Aorta (tissue), 5 donors: ENCODE results near the gene NADK2. TPM values are rescaled to one million over a fixed set of nuclear protein-coding genes. Genes with fewer than 3 reads are reported as not detected.

Experiments
- ATAC-seq: fragments of 200-7000 bp; cut with Tn5 transposase; one replicate; pipeline ENCODE4 v1.9.1; 2022; ENCODE audit warnings: moderate library complexity; ENCODE audit not compliant: low FRiP score
- DNase-seq, 2 donors: peaks; one replicate each; pipeline ENCODE4 v3.0.0-alpha.2; 2020
- H3K27ac ChIP-seq, 2 donors: one replicate each; pipeline ENCODE4 v1.5.1; 2013; ENCODE audit warnings: low read length in 2 of 2, mild to moderate bottlenecking in 2 of 2, moderate library complexity in 2 of 2, control low read depth in 1 of 2, inconsistent platforms in 1 of 2, low read depth in 1 of 2
- H3K27me3 ChIP-seq, 2 donors: one replicate each; pipeline ENCODE4 v1.6.1; 2013; ENCODE audit warnings: control low read depth in 1 of 2, low read length in 1 of 2, mild to moderate bottlenecking in 1 of 2, moderate library complexity in 1 of 2; ENCODE audit not compliant: insufficient read depth in 2 of 2, control insufficient read depth in 1 of 2
- H3K36me3 ChIP-seq, 2 donors: one replicate each; pipeline ENCODE4 v1.6.1; 2013; ENCODE audit warnings: control low read depth in 1 of 2, low read length in 1 of 2, mild to moderate bottlenecking in 1 of 2; ENCODE audit not compliant: insufficient read depth in 2 of 2, control insufficient read depth in 1 of 2
- H3K4me1 ChIP-seq, 2 donors: one replicate each; pipeline ENCODE4 v1.6.1; 2013; ENCODE audit warnings: low read length in 2 of 2, control low read depth in 1 of 2, mild to moderate bottlenecking in 1 of 2, moderate library complexity in 1 of 2; ENCODE audit not compliant: insufficient read depth in 2 of 2, control insufficient read depth in 1 of 2
- H3K4me3 ChIP-seq, 2 donors: one replicate each; pipeline ENCODE4 v1.5.1; 2013; ENCODE audit warnings: low read length in 2 of 2, control low read depth in 1 of 2, mild to moderate bottlenecking in 1 of 2
- H3K9me3 ChIP-seq: one replicate; pipeline ENCODE4 v1.6.1; 2013; ENCODE audit warnings: mild to moderate bottlenecking, low read length; ENCODE audit not compliant: control insufficient read depth
- WGBS, 2 donors: extraction: QIAGEN DNeasy Blood & Tissue Kit; methylation state at CpG; one replicate each; pipeline ENCODE4 v1.1.7; 2013; 5-methylcytosine and 5-hydroxymethylcytosine counted together
- intact Hi-C, 2 donors: fragments of 100-400 bp; cut with DNase I; formaldehyde crosslinking; loops; one replicate each; pipeline versions ENCODE4 v1.14.2 to v1.15.0; 2022
- polyA plus RNA-seq, 2 donors: library from polyadenylated mRNA; stranded (reverse); fragments of 200-250 nt; gene quantifications; one replicate each; pipeline ENCODE4 v1.2.3, GENCODE V29; 2013
- total RNA-seq, 2 donors: library from RNA; stranded (reverse); fragmentation: NEBNext Ultra II Directional; extraction: Animal tissue kit (Norgen Biotek cat#: 25700); gene quantifications; one replicate each; pipeline ENCODE4 v1.2.1, GENCODE V29; 2021
- donor health status: healthy with polysubstance abuse.
- donor health status: Bipolar disorder and iron deficiency.
- donor health status: DM: no; HTN: no; CAD: no.
- donor health status: DM: no; HTN: no; CAD: no.
- donor health status: DM: yes; HTN: yes; CAD: no.

The NADK2 gene
- total and polyA plus RNA-seq, 4 donors, result 17.4 to 32.0 (median 25.0) TPM

DNA sequence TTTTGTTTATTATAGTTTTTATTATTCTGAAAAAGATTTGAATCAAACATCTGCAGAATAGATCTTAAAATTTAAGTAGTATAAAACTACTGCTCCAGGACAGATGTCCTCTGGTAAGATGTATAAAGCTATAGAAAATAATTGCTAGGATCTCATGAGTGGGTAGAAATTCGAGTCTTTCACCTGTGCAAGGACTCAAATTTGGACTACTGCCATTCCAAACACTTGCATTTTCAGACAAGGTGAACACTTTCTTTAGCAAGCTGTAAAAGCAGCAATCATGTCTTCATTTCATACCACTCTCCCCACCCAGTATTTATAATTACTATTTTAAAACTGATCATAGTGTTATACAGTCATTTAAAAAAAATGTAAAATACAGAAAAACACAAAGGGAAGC is 69.1 kb downstream of the NADK2 start:
- no peak overlapping the region for H3K27ac ChIP-seq
- no peak overlapping the region for H3K4me3 ChIP-seq
- peaks cover 9 to 10% of the 10 kb centered on the region in 2 donors for H3K36me3 ChIP-seq
- no peak for ATAC-seq
- intact Hi-C loops, result loop anchor here (10.0 kb wide), 1 partner anchor 222 kb away; no protein-coding TSS in a partner anchor
- H3K4me1 ChIP-seq, result no peaks in the 10 kb centered on the region
- DNase-seq, result no peak
- H3K9me3 ChIP-seq, result no peaks in the 10 kb centered on the region
- WGBS, 2 donors, result 59 to 71% methylated on average over 1 of the region's 1 CpG
- no peaks in the 10 kb centered on the region for H3K27me3 ChIP-seq

- 72 to 73% methylated on average over 5 of the region's 5 CpGs for WGBS, 2 donors
- ATAC-seq (no peak), DNase-seq (no peak)
- Histone ChIP-seq H3K27ac (no peak overlapping the region), H3K36me3 (peaks cover 10 to 11% of the 10 kb centered on the region in 2 donors), H3K9me3 (no peaks in the 10 kb centered on the region), H3K4me3 (no peak overlapping the region), H3K4me1 (no peaks in the 10 kb centered on the region), H3K27me3 (no peaks in the 10 kb centered on the region)
- intact Hi-C loops, result loop anchor here (10.0 kb wide), 1 partner anchor 224 kb away; no protein-coding TSS in a partner anchor
Observed at GRCh38 chr5:36170832-36171424, 70.8 kb downstream of the NADK2 start.

GRCh38 chr5:36168737-36169136 is 73.0 kb downstream of the NADK2 start:
- WGBS, 2 donors, result 96 to 99% methylated on average over 4 of the region's 4 CpGs
- Histone ChIP-seq H3K27me3 (no peaks in the 10 kb centered on the region), H3K4me3 (no peak overlapping the region), H3K36me3 (peaks cover 5 to 11% of the 10 kb centered on the region in 2 donors), H3K9me3 (no peaks in the 10 kb centered on the region), H3K27ac (no peak overlapping the region), H3K4me1 (no peaks in the 10 kb centered on the region)
- intact Hi-C loops, result no loop called here
- ATAC-seq, result no peak
- no peak for DNase-seq

GRCh38 chr5:36164461-36164860 is 77.3 kb downstream of the NADK2 start:
- no peaks in the 10 kb centered on the region for H3K4me1 ChIP-seq
- DNase-seq, result no peak
- H3K36me3 ChIP-seq, result peaks cover 4 to 12% of the 10 kb centered on the region in 2 donors
- no peak for ATAC-seq
- H3K27ac ChIP-seq, result no peak overlapping the region
- intact Hi-C loops, result no loop called here
- H3K4me3 ChIP-seq, result no peak overlapping the region
- 95 to 96% methylated on average over 4 of the region's 4 CpGs for WGBS, 2 donors
- no peaks in the 10 kb centered on the region for H3K9me3 ChIP-seq
- no peaks in the 10 kb centered on the region for H3K27me3 ChIP-seq

DNA sequence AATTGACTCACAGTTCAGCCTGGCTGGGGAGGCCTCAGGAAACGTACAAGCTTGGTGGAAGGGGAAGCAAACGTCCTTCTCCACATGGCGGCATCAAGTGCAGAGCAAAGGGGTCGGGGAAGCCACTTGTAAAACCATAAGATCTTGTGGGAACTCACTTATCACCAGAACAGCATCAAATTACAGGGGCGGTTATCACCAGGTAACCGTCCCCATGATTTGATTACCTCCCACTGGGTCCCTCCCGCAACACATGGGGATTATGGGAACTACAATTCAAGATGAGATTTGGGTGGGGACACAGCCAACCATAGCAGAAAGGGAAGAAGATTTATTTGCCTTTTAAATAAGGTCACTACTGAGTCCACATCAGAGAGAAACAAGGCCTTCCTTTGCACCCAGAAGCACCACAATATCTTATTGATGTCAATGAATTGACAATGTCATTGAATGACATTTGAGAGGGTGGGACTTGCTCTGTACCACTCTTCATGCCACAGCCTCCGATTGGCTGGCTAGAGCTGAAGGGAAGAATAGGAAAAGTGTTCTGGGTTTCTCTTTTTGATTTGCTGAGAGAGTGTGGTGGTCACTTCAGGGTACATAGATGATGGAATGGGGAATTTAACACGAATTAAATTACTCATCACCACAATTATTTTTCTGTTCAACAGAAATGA is 78.8 kb downstream of the NADK2 start:
- H3K4me3 ChIP-seq, result no peak overlapping the region
- intact Hi-C loops, result no loop called here

DNA sequence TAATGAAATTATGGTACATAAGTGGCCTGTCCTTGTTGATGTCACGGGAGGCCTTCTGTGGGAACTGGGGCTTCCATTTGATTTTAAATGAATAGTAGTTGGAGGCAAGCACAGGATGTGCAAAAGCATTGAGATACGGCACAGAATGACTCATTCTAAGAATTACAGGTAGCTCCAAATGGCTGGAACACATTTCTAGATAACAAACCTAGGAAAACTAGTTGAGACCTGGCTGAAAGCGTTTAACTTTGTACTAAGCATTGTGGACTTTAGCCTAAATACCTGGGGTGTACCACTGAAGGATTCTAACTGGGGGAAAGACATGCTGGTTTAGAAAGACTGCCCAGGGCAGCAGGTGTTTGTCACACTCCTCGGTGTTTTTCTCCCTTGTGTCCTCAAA is 80.4 kb downstream of the NADK2 start:
- Histone ChIP-seq H3K36me3 (peaks cover 0 to 7% of the 10 kb centered on the region in 2 donors), H3K27ac (no peak overlapping the region), H3K4me1 (no peaks in the 10 kb centered on the region), H3K4me3 (no peak overlapping the region), H3K27me3 (no peaks in the 10 kb centered on the region), H3K9me3 (no peaks in the 10 kb centered on the region)
- intact Hi-C loops, result no loop called here
- 89 to 92% methylated on average over 4 of the region's 4 CpGs for WGBS, 2 donors
- DNase-seq (no peak), ATAC-seq (no peak)

More for the DNA sequence above, 78.8 kb downstream of the NADK2 start:
- no peaks in the 10 kb centered on the region for H3K4me1 ChIP-seq
- DNase-seq (no peak), ATAC-seq (no peak)
- no peaks in the 10 kb centered on the region for H3K9me3 ChIP-seq
- no peak overlapping the region for H3K27ac ChIP-seq
- WGBS, 2 donors, result 83 to 88% methylated on average over 9 of the region's 9 CpGs
- H3K36me3 ChIP-seq, result peaks cover 0 to 8% of the 10 kb centered on the region in 2 donors
- H3K27me3 ChIP-seq, result no peaks in the 10 kb centered on the region

GRCh38 chr5:36160617-36161016 is 81.1 kb downstream of the NADK2 start:
- no peak for ATAC-seq
- WGBS, 2 donors, result 64 to 68% methylated on average over 3 of the region's 3 CpGs
- no peaks in the 10 kb centered on the region for H3K4me1 ChIP-seq
- H3K4me3 ChIP-seq, result no peak overlapping the region
- H3K9me3 ChIP-seq, result no peaks in the 10 kb centered on the region
- intact Hi-C loops, result no loop called here
- H3K27me3 ChIP-seq, result no peaks in the 10 kb centered on the region
- peaks cover 0 to 7% of the 10 kb centered on the region in 2 donors for H3K36me3 ChIP-seq
- no peak overlapping the region for H3K27ac ChIP-seq
- no peak for DNase-seq

GRCh38 chr5:36158144-36158543 is 83.6 kb downstream of the NADK2 start:
- peaks cover 0 to 4% of the 10 kb centered on the region in 2 donors for H3K4me1 ChIP-seq
- ATAC-seq (no peak), DNase-seq (no peak)
- H3K36me3 ChIP-seq, result peaks cover 0 to 4% of the 10 kb centered on the region in 2 donors
- no peaks in the 10 kb centered on the region for H3K9me3 ChIP-seq
- no peak overlapping the region for H3K27ac ChIP-seq
- WGBS, 2 donors, result 75 to 76% methylated on average over 2 of the region's 2 CpGs
- intact Hi-C loops, result loop anchor here in 1 of 2 donors (10.0 kb wide), 1 partner anchor 537 kb away; no protein-coding TSS in a partner anchor
- H3K27me3 ChIP-seq, result no peaks in the 10 kb centered on the region
- H3K4me3 ChIP-seq, result no peak overlapping the region

- intact Hi-C loops, result loop anchor here in 1 of 2 donors (10.0 kb wide), 1 partner anchor 538 kb away; no protein-coding TSS in a partner anchor
- 6 to 21% methylated on average over 1 of the region's 1 CpG for WGBS, 2 donors
- DNase-seq (no peak), ATAC-seq (no peak)
- H3K27ac ChIP-seq, result no peak overlapping the region
- no peak overlapping the region for H3K4me3 ChIP-seq
- H3K36me3 ChIP-seq, result peaks cover 0 to 4% of the 10 kb centered on the region in 2 donors
- H3K9me3 ChIP-seq, result no peaks in the 10 kb centered on the region
- peaks cover 0 to 4% of the 10 kb centered on the region in 2 donors for H3K4me1 ChIP-seq
- H3K27me3 ChIP-seq, result no peaks in the 10 kb centered on the region
Observed at GRCh38 chr5:36156619-36157018, 85.1 kb downstream of the NADK2 start.
